NCI-H146 treated with DMSO at 0.1 percent for 48 hours (cell line): ENCODE data around the gene SBK3.
"Not testable (repeated sequence)": the region's sequence is repeated elsewhere in the genome, so short reads cannot be mapped to it uniquely, and the experiment has no call there.

Experiments used
- DNase-seq: peaks from one replicate; lab custom pipeline; 2025; ENCODE audit not compliant: unreplicated experiment; lab: John Stamatoyannopoulos, UW

The SBK3 gene

GRCh38 chr19:55576746-55577145 lies 31.4 kb upstream of the SBK3 start:
- DNase-seq: no peak

DNA sequence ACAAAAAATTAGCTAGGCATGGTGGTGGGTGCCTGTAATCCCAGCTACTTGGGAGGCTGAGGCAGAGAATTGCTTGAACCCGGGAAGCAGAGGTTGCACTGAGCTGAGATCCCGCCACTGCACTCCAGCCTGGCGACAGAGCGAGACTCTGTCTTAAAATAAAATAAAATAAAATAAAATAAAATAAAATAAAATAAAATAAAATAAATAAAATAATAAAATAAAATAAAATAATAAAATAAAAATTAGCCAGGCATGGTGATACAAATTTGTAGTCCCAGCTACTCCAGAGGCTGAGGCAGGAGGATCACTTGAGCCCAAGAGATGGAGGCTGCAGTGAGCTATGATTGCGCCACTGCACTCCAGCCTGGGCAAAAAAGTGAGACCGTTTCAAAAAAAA lies 28.6 kb upstream of the SBK3 start:
- DNase-seq: not testable (repeated sequence)

DNA sequence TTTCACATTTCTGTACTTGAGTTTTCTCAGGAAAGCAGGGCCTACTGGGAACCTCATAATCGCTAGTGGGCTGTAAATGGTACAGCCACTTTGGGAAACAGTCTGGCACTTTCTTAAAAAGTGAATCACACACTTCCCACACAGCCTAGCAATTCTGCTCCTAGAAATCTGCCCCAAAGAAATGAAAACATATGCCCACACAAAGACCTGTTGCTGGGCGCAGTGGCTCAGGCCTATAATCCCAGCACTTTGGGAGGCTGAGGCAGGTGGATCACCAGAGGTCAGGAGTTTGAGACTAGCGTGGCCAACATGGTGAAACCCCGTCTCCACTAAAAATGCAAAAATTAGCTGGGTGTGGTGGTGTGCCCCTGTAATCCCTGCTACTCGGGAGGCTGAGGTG lies 24.1 kb upstream of the SBK3 start:
- not testable (repeated sequence) for DNase-seq

GRCh38 chr19:55567708-55568328 lies 22.5 kb upstream of the SBK3 start:
- DNase-seq: no peak

- no peak for DNase-seq
Measured at GRCh38 chr19:55566823-55567222, 21.5 kb upstream of the SBK3 start.

- DNase-seq: no peak
Measured at GRCh38 chr19:55563261-55563690, 17.9 kb upstream of the SBK3 start.

- DNase-seq: peak; percentile 42
Measured at GRCh38 chr19:55559684-55560083, 14.3 kb upstream of the SBK3 start.

DNA sequence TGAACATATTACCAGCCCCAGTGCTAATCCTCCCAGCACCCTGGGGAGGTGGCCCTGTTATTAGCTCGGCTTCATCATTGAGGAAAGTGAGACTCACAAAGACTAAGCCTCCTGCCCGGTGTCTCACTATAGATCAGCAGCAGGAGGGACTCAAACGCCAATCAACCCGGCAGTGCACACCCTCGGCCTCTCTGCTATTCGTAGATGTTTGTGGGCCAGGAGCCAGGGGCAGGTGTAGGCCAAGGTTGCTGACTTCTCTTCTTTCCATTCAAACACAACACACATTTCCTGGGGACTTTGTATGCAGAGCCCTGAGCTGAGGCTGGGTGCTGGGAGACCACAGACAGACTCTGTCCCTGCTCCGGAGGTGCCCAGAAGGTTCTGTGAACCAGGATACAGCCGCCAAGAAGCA lies 9.4 kb upstream of the SBK3 start:
- DNase-seq: peak; percentile 85

DNA sequence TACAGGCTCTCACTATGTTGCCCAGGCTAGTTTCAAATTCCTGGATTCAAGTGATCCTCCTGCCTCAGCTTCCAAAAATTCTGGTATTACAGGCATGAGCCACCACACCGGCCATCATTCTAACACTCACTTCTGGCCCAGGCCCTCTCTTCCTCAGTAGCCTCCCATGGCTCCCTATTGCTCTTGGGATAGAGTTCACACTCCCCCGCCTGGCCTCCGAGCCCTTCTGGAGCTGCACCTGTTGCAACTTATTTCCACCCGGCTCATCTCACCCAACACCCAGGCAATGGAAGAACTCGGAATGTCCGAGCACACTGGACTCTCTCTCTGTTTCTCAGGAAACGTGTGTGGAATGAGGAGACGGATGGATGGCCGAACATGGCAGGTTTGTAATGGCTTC lies 9.0 kb upstream of the SBK3 start:
- DNase-seq: no peak

GRCh38 chr19:55553217-55554182 lies 8.2 kb upstream of the SBK3 start:
- no peak for DNase-seq

- no peak for DNase-seq
Measured at GRCh38 chr19:55552620-55553019, 7.3 kb upstream of the SBK3 start.

DNA sequence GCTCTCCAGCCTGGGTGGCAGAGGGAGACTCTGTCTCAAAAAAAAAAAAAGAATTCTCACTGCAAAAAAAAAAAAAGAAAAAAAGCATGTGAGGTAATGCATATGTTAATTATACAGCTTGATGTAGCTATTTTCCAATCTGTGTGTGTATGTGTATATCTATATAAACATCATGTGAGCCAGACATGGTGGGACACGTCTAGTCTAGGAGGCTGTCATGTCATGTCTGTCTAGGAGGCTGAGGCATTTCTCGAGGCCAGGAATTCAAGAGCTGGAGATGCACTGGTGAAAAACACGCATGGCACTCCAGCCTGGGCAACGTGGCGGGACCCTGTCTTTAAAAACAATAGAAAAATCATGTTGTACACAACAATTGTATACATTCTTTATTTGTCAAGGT lies 6.9 kb upstream of the SBK3 start:
- no peak for DNase-seq

GRCh38 chr19:55550321-55550650 lies 4.9 kb upstream of the SBK3 start:
- DNase-seq: no peak

- peak; percentile 59 for DNase-seq
Measured at GRCh38 chr19:55549500-55550320, 4.4 kb upstream of the SBK3 start.

- DNase-seq: no peak
Measured at GRCh38 chr19:55546822-55547614, 1.7 kb upstream of the SBK3 start.

DNA sequence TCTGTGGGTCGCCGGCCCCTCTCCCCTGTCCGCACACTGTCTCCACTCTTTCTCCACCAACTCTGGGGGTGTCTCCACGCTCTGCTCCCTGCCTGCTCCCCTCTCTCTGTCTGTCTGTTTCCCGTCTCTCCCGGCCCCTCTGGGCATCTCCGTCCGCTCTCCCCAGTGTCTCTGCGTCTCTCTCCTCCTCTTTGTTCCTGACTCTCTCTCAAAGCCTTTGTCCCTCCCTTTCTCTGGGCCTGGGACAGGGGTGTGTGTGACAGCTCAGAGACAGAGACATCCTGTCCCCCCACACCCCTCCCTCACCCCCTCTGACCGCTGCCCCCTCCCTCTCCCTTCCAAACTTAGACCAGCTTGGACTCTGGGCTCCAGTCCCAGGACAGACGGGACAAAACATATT lies 668 bp upstream of the SBK3 start:
- DNase-seq: no peak

- DNase-seq: no peak
Measured at GRCh38 chr19:55544776-55545439, 435 bp downstream of the SBK3 start.

DNA sequence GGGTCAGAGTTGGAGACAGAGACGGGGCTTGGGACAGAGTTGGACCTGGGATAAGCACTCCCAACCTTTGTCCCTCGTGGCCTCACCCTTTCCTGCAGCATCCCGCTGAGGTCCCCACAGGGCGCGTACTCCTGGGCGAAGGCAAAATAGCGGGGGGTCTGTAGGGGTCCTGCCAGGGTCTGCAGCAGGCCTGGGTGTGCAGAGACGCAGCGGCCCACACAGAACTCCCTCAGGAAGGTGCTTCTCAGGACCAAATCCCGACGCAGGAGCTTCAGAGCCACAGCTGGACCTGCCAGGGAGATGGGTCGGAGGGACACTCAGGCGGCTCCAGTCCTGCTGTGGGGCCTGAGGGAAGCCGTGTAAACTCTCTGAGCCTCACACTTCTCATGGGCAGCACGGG lies 1.3 kb downstream of the SBK3 start:
- DNase-seq: no peak

GRCh38 chr19:55543567-55543966 lies 1.8 kb downstream of the SBK3 start:
- no peak for DNase-seq

GRCh38 chr19:55542292-55542855 lies 3.0 kb downstream of the SBK3 start:
- no peak for DNase-seq
